ENCODE measurements around the gene NATD1. TPM values are rescaled to one million over a fixed set of nuclear protein-coding genes. Genes with fewer than 3 reads are reported as not detected.
"Not testable (repeated sequence)": the region's sequence is repeated elsewhere in the genome, so short reads cannot be mapped to it uniquely, and the experiment has no call there.

Gene NATD1
- total RNA-seq, 1 donor from 2014 or later: 14.4 TPM

DNA sequence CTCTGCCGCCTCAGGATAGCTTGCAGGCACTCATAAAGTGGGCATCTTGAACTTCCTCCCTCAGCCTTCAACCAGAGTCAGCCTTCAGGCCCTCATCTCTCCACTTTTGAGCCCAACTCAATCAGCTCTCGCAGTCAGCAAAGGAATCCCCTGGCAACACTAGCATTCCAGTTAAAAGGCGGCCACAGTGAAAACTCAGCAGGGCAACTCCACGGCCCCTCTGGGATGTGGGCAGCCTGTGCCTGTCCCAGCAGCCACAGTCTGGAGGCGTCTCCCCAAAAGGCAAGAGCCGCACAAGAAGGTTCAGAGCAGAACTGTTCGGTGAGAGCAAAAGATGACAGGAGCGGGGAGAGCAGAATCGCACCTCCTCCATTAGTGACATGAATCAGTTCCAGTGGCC lies 48.3 kb downstream of the NATD1 start:
- intact Hi-C loops (cut with DNase I): no loop called here
- peak; percentile 51 for DNase-seq (ENCODE audit: low spot score)

- intact Hi-C loops (cut with DNase I): no loop called here
- peak; percentile 69 for DNase-seq (ENCODE audit: low spot score)
These were observed 50.7 kb downstream of the NATD1 start for GRCh38 chr17:21202512-21202911.

DNA sequence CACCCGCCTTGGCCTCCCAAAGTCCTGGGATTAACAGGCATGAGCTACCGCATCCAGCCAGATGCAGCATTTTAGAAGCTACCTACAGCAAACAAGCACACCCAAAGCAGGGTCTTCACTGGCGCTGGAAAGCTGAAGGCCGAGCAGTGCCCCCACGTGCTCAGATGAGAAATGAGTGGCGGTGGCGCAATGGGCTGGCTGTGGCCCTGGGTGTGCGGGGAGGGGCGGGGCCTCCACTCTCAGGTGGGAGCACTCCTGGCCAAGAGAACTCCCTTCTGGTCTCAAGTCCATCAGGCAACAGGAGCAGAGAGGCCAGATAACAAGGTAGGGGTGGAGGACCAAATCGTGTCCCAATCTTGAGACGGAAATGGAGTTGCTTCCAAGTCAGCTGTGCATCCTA lies 51.3 kb downstream of the NATD1 start:
- peak; percentile 12 for DNase-seq (ENCODE audit: low spot score)
- intact Hi-C loops (cut with DNase I): no loop called here

DNA sequence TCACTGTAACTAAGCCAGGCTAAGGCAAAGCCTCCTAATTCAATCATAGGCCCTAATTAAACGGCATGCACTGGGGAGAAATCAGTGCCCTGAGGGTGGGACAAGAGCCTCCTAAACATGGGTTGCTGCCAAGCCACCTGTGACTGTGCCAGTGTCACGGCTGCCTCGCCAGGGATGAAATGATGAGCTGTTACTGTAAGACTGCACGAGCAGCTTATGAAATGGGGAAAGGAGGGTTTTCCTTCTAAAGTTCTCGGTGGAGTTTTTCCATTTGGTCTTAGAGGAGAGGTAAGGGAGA lies 52.0 kb downstream of the NATD1 start:
- intact Hi-C loops (cut with DNase I): no loop called here
- peak; percentile 44 for DNase-seq (ENCODE audit: low spot score)

- DNase-seq (ENCODE audit: low spot score): peak; percentile 10
- intact Hi-C loops (cut with DNase I): no loop called here
These were observed 52.5 kb downstream of the NATD1 start for GRCh38 chr17:21200590-21201297.

GRCh38 chr17:21199856-21200255 lies 53.4 kb downstream of the NATD1 start:
- no peak for DNase-seq (ENCODE audit: low spot score)
- intact Hi-C loops (cut with DNase I): no loop called here

DNA sequence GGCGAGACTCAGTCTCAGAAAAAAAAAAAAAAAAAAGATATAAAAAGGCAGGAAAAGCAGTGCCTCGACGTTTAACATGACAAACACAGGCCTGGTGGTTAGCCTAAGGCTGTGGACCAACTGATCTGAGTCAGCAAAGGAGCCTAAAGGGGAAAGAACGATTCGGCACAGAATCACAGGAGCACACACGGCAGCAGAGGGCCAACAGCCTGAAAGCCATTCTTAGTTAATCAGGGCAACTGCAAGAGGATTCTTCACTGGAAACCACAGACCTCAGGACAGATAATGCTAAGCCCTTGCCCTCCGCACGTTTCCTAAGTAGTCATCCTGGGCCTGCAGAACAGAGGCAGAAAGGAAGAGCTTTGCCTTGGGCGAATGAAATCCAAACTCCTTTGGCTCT lies 53.9 kb downstream of the NATD1 start:
- intact Hi-C loops (cut with DNase I): no loop called here
- no peak for DNase-seq (ENCODE audit: low spot score)

GRCh38 chr17:21198411-21198810 lies 54.8 kb downstream of the NATD1 start:
- intact Hi-C loops (cut with DNase I): no loop called here
- DNase-seq (ENCODE audit: low spot score): no peak

- intact Hi-C loops (cut with DNase I): no loop called here
These were observed 57.1 kb downstream of the NATD1 start for GRCh38 chr17:21196126-21196525.

DNA sequence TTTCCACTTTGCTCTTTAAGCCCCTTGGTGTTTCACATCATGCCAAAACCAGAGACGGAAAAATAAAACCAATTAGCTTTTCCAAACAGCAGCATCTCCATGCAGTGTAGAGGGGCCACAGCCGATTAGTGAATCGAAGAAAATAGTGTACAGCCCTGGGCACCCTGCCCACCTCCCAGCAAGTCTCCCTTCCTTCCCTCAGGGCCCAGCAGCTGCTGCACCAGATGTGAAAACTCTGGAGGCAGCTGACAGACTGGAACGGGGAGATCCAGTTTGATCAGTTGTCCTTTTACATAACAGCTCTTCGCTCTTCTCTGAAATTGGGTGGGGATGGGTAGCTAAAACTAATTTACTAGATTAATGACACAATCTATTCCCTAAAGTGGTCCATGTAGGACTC lies 58.5 kb downstream of the NATD1 start:
- intact Hi-C loops (cut with DNase I): no loop called here
- DNase-seq (ENCODE audit: low spot score): no peak

More at GRCh38 chr17:21196126-21196525, 57.1 kb downstream of the NATD1 start:
- DNase-seq (ENCODE audit: low spot score): no peak

DNA sequence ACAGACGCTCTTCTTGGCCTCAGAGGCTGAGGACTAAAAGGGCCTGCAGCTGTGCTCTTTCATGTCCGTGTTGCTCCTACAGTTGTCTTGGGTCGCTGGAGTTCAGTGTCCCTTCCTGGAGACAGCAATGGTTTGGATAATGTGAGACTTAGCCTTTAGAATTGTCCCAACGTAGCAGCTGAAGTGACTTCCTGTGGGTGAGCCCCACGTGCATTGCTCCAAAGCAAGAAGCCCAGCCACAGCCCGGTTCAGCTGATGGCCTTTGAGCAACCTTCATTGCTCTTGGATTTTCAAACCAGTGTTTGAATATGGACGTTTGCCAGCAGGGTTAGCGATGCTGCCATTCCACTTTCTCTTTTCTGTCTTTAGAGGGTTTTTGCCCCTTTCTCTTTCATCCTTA lies 59.0 kb downstream of the NATD1 start:
- DNase-seq (ENCODE audit: low spot score): no peak
- intact Hi-C loops (cut with DNase I): no loop called here

GRCh38 chr17:21193031-21193430 lies 60.2 kb downstream of the NATD1 start:
- intact Hi-C loops (cut with DNase I): no loop called here

GRCh38 chr17:21192414-21192813 lies 60.8 kb downstream of the NATD1 start:
- DNase-seq (ENCODE audit: low spot score); intact Hi-C loops (cut with DNase I): not testable (repeated sequence)

More at GRCh38 chr17:21193031-21193430, 60.2 kb downstream of the NATD1 start:
- DNase-seq (ENCODE audit: low spot score): no peak

GRCh38 chr17:21191698-21192097 lies 61.5 kb downstream of the NATD1 start:
- intact Hi-C loops (cut with DNase I): no loop called here
- no peak for DNase-seq (ENCODE audit: low spot score)

DNA sequence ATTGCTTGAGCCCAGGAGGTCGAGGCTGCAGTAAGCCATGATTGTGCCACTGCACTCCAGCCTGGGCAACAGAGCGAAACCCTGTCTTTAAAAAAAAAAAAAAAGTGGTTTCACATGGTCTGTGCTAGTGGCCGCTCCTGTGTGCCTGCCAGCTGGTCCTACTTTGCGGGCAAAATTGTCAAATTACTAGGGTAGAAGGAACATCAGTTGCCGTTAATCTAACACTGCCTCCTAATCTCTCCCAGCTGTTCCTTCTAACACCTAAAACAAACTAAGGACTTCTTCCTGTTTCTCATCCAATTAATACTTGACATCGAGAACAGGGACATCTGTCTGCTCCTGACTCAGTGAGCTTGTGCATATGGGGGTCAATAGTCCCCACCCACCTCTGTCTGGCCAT lies 63.1 kb downstream of the NATD1 start:
- intact Hi-C loops (cut with DNase I): no loop called here
- no peak for DNase-seq (ENCODE audit: low spot score)

DNA sequence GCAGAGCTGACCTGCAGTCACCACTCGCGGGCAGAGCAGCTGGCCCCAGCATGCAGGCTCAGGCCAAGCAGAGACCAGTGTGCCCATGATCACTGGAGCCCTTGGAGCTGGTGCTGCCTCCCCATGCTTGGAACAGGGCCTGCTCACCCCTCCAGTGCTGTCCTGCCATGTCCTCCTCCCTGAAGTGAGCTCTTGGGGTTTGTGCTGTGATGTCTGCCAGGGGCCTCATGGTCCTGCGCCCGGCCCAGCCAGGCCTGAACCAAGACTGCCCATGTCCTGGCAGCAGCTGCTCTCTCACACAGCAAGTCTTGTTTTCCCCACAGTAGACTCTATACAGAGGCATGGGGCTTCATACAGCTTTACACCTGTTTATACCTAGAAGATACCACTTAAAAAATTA lies 63.8 kb downstream of the NATD1 start:
- DNase-seq (ENCODE audit: low spot score): no peak
- intact Hi-C loops (cut with DNase I): no loop called here

Other genes starting within 250 kb of the NATD1 start
- 200 TPM for gene USP22, start 210.4 kb downstream of the NATD1 start, total RNA-seq
- 37.4 TPM for gene DHRS7B, start 126.4 kb downstream of the NATD1 start, total RNA-seq
- gene TMEM11, start 39.2 kb downstream of the NATD1 start, total RNA-seq: 32.0 TPM
- gene MAP2K3, start 31.3 kb upstream of the NATD1 start, total RNA-seq: 70.5 TPM
- 11.3 TPM for gene KCNJ12, start 122.9 kb upstream of the NATD1 start, total RNA-seq